ENCODE data around the gene PCK1. TPM values are rescaled to one million over a fixed set of nuclear protein-coding genes. Genes with fewer than 3 reads are reported as not detected.
A peak's percentile ranks its signal among the peaks of the same experiment; 100 is the strongest.

Gene PCK1
- total and polyA plus RNA-seq, 10 donors, result 0.04 to 0.67 (median 0.17) TPM; not detected in 3

- peaks cover 0 to 9% (median 5%) of the 10 kb centered on the region in 6 donors for H3K4me1 ChIP-seq
- peaks cover 0 to 58% (median 4%) of the 10 kb centered on the region in 7 donors for H3K27me3 ChIP-seq (replicated peaks in 1 of 7)
- peak; percentile 61 for DNase-seq
- no peak overlapping the region for H3K4me3 ChIP-seq
- no peaks in the 10 kb centered on the region for H3K9me3 ChIP-seq
- H3K36me3 ChIP-seq, result no peaks in the 10 kb centered on the region
- WGBS, 5 donors, result 67 to 75% (median 69%) methylated on average over 10 to 12 of the region's 12 CpGs
- no peak overlapping the region for H3K27ac ChIP-seq
- intact Hi-C loops (cut with DNase I; ENCODE audit: low total_unique reads), result no loop called here
- TF ChIP-seq POLR2AphosphoS5 (IDR thresholded peaks at IDR 0.05), result no peak
- no peak for TF ChIP-seq POLR2A (IDR thresholded peaks at IDR 0.05)
- no peak for TF ChIP-seq CTCF (IDR thresholded peaks at IDR 0.05 in 8 of 11, conservative IDR thresholded peaks at IDR 0.05 in 3 of 11)
Observed at GRCh38 chr20:57573242-57573641, 12.3 kb downstream of the PCK1 start.

- H3K27ac ChIP-seq, result no peak overlapping the region
- TF ChIP-seq CTCF (IDR thresholded peaks at IDR 0.05 in 8 of 11, conservative IDR thresholded peaks at IDR 0.05 in 3 of 11), result peak in 1 of 11 experiments; percentile 29
- peak in 1 of 3 donors; percentile 6 for TF ChIP-seq POLR2AphosphoS5 (IDR thresholded peaks at IDR 0.05)
- TF ChIP-seq POLR2A (IDR thresholded peaks at IDR 0.05), result no peak
- intact Hi-C loops (cut with DNase I; ENCODE audit: low total_unique reads), result no loop called here
- 24 to 49% (median 47%) methylated on average over 5 of the region's 5 CpGs for WGBS, 5 donors
- no peaks in the 10 kb centered on the region for H3K9me3 ChIP-seq
- H3K27me3 ChIP-seq (replicated peaks in 1 of 7), result peaks cover 0 to 58% (median 4%) of the 10 kb centered on the region in 7 donors
- no peak overlapping the region for H3K4me3 ChIP-seq
- H3K4me1 ChIP-seq, result peaks cover 0 to 9% (median 4%) of the 10 kb centered on the region in 6 donors
- peak; percentile 14 for DNase-seq
- H3K36me3 ChIP-seq, result no peaks in the 10 kb centered on the region
Observed at GRCh38 chr20:57573894-57574293, 13.0 kb downstream of the PCK1 start.

GRCh38 chr20:57574954-57575353, 14.0 kb downstream of the PCK1 start:
- Histone ChIP-seq H3K27me3 (replicated peaks in 1 of 7) (peaks cover 0 to 66% (median 10%) of the 10 kb centered on the region in 7 donors), H3K4me1 (peaks cover 0 to 13% (median 4%) of the 10 kb centered on the region in 6 donors), H3K36me3 (no peaks in the 10 kb centered on the region), H3K4me3 (no peak overlapping the region), H3K27ac (no peak overlapping the region), H3K9me3 (no peaks in the 10 kb centered on the region)
- no peak for DNase-seq
- intact Hi-C loops (cut with DNase I; ENCODE audit: low total_unique reads), result no loop called here
- no peak for TF ChIP-seq POLR2A (IDR thresholded peaks at IDR 0.05)
- no peak for TF ChIP-seq POLR2AphosphoS5 (IDR thresholded peaks at IDR 0.05)
- no peak for TF ChIP-seq CTCF (IDR thresholded peaks at IDR 0.05 in 8 of 11, conservative IDR thresholded peaks at IDR 0.05 in 3 of 11)

- intact Hi-C loops (cut with DNase I; ENCODE audit: low total_unique reads), result no loop called here
- peaks cover 0 to 76% (median 12%) of the 10 kb centered on the region in 7 donors for H3K27me3 ChIP-seq (replicated peaks in 1 of 7)
- H3K4me3 ChIP-seq, result no peak overlapping the region
- H3K27ac ChIP-seq, result no peak overlapping the region
- WGBS, 5 donors, result 57 to 76% (median 61%) methylated on average over 2 of the region's 2 CpGs
- peak; percentile 13 for DNase-seq
- H3K36me3 ChIP-seq, result no peaks in the 10 kb centered on the region
- TF ChIP-seq POLR2A (IDR thresholded peaks at IDR 0.05), result no peak
- TF ChIP-seq POLR2AphosphoS5 (IDR thresholded peaks at IDR 0.05), result no peak
- TF ChIP-seq CTCF (IDR thresholded peaks at IDR 0.05 in 8 of 11, conservative IDR thresholded peaks at IDR 0.05 in 3 of 11), result no peak
- no peaks in the 10 kb centered on the region for H3K9me3 ChIP-seq
- H3K4me1 ChIP-seq, result peaks cover 0 to 17% (median 5%) of the 10 kb centered on the region in 6 donors
Observed at GRCh38 chr20:57576002-57576401, 15.1 kb downstream of the PCK1 start.

Data from spleen (tissue), 11 donors.